Measurements from ENCODE around the gene ELP2.
"Not testable (repeated sequence)": the region's sequence is repeated elsewhere in the genome, so short reads cannot be mapped to it uniquely, and the experiment has no call there.

The ELP2 gene

DNA sequence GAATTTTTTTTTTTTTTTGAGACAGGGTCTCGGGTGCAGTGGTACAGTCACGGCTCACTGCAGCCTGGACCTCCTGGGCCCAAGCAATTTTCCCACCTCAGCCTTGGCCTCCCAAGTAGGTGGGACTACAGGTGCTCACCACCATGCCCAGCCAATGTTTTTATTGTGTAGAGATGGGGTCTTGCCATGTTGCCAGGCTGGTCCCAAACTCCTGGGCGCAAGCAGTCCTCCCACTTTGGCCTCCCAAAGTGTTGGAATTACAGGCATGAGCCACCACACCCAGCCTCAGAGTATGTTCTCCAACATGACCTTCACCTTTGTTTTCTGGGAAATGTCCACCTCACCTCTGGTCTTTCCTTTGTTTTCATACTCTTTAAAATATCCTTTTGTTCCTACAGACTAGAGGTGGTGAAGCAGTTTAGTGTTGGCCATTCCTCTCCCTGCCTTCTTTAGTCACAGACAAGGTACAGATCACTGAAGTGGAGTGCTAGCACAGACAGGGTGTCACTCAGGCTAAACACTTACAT, 38.1 kb downstream of the ELP2 start:
- DNase-seq = no peak

DNA sequence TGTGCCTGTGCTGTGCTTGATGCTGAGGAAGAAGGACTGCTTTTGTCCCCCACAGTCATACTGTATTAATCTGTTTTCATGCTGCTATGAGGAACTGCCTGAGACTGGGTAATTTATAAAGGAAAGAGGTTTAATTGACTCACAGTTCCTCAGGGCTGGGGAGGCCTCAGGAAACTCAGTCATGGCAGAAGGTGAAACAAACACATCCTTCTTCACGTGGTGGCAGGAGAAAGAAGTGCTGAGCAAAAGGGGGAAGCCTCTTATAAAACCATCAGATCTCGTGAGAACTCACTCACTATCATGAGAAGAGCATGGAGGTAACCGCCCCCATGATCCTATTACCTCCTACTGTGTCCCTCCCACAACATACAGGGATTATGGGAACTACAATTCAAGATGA, 38.6 kb downstream of the ELP2 start:
- not testable (repeated sequence) for DNase-seq

DNA sequence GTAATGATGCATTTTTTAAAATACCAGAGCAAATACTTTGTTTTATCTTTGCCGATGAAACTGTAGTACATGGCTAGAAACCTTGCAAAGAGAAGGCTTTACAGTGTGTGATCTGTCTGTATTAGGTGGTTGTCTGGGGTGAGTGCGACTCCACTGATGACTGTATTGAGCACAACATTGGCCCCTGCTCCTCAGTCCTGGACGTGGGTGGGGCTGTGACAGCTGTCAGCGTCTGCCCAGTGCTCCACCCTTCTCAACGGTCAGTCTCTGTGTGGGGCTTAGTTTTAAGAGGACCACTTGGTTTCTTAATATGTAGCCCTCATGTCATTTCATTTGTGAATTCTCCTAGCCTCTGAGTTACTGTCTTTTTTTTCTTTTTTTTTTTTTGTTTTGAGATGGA, 40.2 kb downstream of the ELP2 start:
- DNase-seq = no peak

DNA sequence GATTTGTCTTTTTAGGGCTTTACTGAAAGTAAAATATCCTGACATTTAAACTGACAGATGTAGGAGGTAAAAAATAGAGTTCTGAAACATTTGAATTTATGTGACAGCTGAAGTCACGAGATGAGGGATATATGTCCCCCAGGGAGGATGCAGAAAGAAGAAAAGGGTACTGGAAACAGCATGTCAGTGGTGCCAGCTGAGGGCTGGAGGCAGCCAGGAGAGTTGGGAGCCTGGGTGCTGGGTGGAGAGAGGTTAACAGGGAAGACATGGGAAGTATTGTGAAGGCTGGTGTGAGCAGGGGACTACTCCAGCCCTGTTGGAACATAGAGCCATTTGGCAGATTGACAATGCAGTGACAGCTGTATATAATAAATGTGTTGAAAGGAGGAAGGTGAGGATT, 45.8 kb downstream of the ELP2 start:
- DNase-seq = no peak

- DNase-seq = no peak
Measured at GRCh38 chr18:36176177-36176584, 46.5 kb downstream of the ELP2 start.

- DNase-seq = no peak
Measured at GRCh38 chr18:36176711-36177110, 47.0 kb downstream of the ELP2 start.

DNA sequence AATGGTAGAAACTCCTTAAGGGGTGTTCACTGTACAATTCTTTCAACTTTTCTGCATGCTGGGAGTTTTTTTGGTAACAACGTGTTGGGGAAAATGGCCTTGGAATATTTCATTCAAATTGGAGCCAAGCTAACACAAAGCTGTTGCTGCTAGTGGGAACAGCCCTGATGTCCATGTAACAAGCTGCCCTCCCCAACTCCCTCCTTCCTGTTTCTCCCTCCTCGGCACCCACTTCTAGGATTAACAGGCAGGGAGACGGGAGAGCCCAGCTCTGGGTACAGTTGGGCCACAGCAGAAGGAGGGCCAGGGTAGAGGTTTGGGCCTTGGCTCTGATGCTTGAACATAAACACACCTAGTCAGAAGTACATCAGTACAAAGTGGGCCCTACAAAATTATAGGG, 48.2 kb downstream of the ELP2 start:
- no peak for DNase-seq

DNA sequence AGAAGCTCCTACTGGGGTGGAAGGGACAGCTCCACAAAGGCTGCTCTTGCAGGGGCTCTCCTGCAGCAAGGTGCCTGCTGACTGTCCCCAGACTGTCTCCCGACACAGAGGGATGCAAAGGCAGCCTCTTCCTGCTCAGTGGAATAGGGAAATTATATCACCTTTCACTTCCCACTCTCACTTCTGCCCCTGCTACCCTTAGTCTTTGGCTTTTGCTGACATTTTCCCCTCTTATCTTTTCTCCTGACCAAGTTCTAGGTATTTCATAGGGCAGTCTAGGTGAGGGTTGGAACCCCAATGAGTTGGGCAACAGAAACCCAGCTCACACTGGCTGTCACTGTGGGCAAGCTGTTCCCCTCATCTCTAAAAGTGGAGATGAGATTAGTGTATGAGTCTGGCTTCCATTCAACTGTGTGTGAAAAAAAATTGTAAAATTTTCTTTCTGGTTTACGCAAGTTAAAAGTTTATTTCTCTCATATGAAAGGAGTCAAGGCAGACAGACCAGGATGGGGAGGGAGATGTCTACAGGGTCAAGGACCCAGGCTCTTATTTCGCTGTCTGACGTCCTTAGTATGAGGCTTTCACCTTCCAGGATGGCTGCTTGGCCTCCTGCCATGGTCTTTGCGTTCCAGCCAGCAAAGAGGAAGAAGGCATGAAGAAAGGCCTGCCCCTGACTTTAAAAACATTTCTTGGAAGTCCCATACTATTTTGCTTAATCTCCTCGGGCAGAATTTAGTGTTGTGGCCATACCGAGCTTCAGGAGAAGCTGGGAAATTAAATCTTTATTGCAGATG, 50.1 kb downstream of the ELP2 start:
- peak; percentile 63 for DNase-seq

DNA sequence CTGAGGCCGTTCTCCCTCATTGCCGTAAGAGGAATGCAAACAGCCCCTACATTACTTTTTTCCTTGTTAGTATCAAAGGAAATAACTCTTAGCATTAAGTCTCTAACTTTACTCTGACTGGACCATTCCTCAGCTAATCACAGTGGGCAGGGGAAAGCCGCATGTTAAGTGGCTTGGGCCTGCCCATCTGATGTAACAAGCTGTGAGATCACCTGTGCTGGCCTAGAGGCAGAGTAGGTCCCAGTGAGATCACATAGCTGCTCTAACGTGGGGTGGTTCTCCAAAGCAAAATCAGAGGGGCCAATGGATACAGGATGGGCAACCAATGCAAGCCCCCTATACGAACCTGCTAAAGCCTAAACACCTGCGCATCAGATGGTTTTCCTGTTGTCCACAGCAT, 51.7 kb downstream of the ELP2 start:
- DNase-seq = no peak

- no peak for DNase-seq
Measured at GRCh38 chr18:36181898-36182506, 52.3 kb downstream of the ELP2 start.

- DNase-seq = no peak
Measured at GRCh38 chr18:36183033-36183432, 53.3 kb downstream of the ELP2 start.

GRCh38 chr18:36183987-36184386, 54.3 kb downstream of the ELP2 start:
- DNase-seq = no peak

- no peak for DNase-seq
Measured at GRCh38 chr18:36185157-36185556, 55.5 kb downstream of the ELP2 start.

DNA sequence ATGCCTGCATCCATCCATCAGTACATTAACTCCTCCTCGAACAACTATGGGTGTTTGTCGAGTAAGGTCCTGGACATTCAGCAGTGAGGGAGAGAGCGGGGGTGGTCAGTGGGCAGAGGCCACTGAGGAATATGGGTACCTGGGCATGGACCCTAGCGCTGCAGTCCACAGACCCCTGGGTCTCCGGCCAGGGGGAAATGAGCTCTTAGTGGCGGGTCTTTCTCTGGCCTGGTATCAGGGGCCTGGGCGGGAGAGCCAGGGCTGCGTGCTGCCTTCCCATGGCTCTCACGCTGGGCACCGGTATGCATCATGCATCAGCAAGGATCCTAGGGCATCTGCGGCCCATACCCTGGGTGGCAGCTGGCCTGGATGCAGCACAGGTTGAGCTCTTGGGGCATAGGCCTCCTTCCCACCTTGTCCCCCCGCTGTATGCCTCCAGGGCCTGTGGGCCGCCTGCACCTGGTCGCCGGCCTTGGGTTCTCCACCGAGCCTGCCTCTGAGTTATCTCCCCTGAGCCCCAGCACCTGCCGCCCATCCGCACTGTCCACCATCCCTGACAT, 56.3 kb downstream of the ELP2 start:
- DNase-seq = no peak

GRCh38 chr18:36186461-36187192, 56.9 kb downstream of the ELP2 start:
- DNase-seq = peak; percentile 45

GRCh38 chr18:36187193-36187825, 57.6 kb downstream of the ELP2 start, which contains the start of gene MOCOS:
Gene MOCOS (plus strand): TSS chr18:36187497. CDS start chr18:36187540, 43 bp downstream.
- DNase-seq = peak; percentile 86

- no peak for DNase-seq
Measured at GRCh38 chr18:36187826-36188721, 58.4 kb downstream of the ELP2 start.

- no peak for DNase-seq
Measured at GRCh38 chr18:36188916-36189315, 59.2 kb downstream of the ELP2 start.

- no peak for DNase-seq
Measured at GRCh38 chr18:36189486-36189885, 59.8 kb downstream of the ELP2 start.

- no peak for DNase-seq
Measured at GRCh38 chr18:36191286-36191685, 61.6 kb downstream of the ELP2 start.

DNA sequence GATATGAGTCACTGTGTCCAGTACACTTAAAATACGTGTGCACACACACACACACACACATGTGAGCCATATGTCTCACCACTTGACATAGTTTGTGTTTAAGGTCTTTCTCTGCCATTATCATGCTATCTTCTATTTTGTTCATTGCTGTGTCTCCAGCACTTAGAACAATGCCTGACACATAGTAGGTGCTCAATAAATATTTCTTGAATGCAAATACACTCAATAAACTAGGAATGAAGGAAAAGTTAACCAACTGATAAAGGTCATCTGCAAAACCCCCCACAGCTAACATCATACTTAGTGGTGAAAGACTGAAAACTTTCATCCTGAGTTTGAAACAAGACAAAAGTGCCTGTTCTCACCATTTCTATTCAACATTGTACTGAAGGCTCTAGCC, 62.0 kb downstream of the ELP2 start:
- no peak for DNase-seq
